ENCODE measurements around the gene METRN.
A peak's percentile ranks its signal among the peaks of the same experiment; 100 is the strongest.

Gene METRN

DNA sequence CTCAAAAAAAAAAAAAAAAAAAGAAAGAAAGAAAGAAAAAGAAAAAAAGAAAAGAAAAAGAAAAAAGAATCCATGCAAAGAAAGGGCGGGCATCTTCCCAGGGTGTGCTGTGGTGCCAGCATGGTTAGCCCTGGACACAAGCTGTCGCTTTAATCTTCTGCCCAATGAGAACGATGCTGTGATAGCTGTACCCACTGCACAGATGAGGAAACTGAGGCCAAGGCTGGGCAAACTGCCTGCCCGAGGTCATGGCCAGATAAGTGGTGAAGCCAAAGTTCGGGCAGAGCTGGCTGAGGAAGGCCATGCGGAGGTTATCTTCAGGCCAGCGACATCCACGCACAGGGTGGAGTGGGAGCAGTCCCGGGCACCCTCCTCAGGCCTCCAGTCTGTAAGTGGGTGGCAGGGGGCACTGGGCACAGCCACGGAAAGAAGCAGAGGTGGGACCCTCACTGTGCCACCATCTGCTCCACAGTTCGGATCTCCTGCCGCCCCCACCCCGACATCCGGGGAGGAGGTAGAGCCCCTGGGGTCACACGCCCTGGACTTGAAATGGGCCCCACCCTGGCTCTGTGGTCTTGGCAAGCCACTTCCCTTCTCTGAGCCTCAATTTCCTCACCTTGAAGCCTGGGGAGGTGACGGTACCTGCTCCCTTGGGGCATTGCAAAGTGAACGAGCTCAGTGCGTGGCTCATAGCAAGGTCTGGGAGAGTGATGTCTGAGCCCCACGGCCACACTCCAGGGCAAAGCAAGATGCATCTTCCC, 15.8 kb upstream of the METRN start:
- no peaks in the 10 kb centered on the region for H3K9me3 ChIP-seq (ENCODE audit: control insufficient read depth, low read depth, low read length)
- peaks cover 96% of the 10 kb centered on the region for H3K27me3 ChIP-seq (ENCODE audit: control insufficient read depth, insufficient read depth, low read length)

DNA sequence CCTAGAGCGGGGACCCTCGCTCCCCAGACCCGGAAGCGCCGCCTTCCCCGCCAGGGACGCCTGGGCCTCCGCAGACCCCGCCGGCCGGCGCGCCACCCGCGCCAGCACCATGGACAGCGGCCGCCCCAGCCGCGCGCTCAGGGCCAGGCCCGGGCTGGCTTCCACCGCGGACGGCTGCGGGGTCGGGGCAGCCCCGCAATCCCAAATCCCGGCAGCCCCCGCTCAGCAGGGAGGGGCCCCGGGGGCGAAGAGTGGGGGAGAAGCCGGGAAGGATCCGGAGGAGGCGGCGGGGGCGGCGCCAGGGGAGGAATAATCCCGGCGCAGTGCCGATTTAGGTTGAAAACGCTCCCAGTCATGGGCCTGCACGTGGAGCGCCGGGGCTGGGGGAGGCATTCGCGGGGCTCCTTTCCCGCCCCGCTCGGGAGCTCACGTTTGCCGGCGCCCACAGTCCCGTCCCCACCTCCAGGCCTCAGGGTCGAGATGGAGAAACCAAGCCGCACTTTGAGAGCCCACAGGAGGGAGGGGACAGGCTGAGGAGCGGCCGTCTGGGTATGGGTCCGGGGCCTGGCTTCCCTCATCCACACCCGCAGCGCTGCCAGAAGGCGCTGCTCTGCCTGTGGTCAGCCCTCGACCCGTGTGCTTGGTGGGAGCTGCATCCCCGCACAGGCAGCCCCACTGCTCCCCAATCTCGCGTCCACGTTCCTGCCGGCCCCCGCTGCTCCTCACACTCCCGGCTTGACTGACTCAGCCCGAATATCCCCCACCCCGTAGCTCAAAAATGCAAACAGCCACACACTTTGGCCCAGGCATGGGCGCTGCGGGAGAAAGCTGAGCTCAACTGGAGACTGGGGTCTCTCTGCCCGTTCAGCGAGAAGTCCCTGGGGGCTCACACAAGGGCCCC, 14.0 kb upstream of the METRN start:
- Histone ChIP-seq H3K27me3 (ENCODE audit: control insufficient read depth, insufficient read depth, low read length) (peaks cover 91% of the 10 kb centered on the region), H3K27ac (ENCODE audit: low read length) (no peak overlapping the region), H3K4me3 (ENCODE audit: low read length) (no peak overlapping the region)

More for the DNA sequence above, 15.8 kb upstream of the METRN start:
- Histone ChIP-seq H3K9ac (ENCODE audit: low read length) (no peak overlapping the region), H3K27ac (ENCODE audit: low read length) (no peak overlapping the region), H3K4me1 (ENCODE audit: control insufficient read depth, low read depth, low read length) (no peaks in the 10 kb centered on the region), H3K36me3 (ENCODE audit: control insufficient read depth, low read depth, low read length) (no peaks in the 10 kb centered on the region), H3K4me3 (ENCODE audit: low read length) (no peak overlapping the region)

DNA sequence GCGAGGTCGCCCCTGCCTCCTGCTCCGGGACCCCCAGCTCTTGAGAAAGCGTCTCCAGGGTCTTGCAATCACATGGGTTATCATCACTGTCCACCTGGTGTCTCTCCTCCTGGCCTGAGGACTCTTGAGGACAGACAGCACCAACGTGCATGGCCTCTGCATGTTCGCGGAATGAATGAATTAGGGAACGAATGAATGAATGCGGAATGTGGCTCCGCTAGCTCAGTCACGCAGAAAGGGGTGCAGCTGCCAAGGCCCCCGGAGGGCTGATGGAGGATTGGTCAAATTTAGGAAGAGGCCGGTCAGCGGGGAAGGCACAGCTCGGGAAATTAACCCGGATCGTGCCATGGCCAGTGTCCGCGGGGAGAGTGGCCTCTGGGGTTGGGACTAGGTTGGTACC, 12.6 kb upstream of the METRN start:
- Histone ChIP-seq H3K27ac (ENCODE audit: low read length) (no peak overlapping the region), H3K9me3 (ENCODE audit: control insufficient read depth, low read depth, low read length) (no peaks in the 10 kb centered on the region), H3K27me3 (ENCODE audit: control insufficient read depth, insufficient read depth, low read length) (peaks cover 94% of the 10 kb centered on the region), H3K4me1 (ENCODE audit: control insufficient read depth, low read depth, low read length) (no peaks in the 10 kb centered on the region), H3K4me3 (ENCODE audit: low read length) (no peak overlapping the region), H3K36me3 (ENCODE audit: control insufficient read depth, low read depth, low read length) (no peaks in the 10 kb centered on the region), H3K9ac (ENCODE audit: low read length) (no peak overlapping the region)

More for the DNA sequence above, 14.0 kb upstream of the METRN start:
- no peak overlapping the region for H3K9ac ChIP-seq (ENCODE audit: low read length)
- no peaks in the 10 kb centered on the region for H3K9me3 ChIP-seq (ENCODE audit: control insufficient read depth, low read depth, low read length)
- H3K36me3 ChIP-seq (ENCODE audit: control insufficient read depth, low read depth, low read length) = no peaks in the 10 kb centered on the region
- no peaks in the 10 kb centered on the region for H3K4me1 ChIP-seq (ENCODE audit: control insufficient read depth, low read depth, low read length)

DNA sequence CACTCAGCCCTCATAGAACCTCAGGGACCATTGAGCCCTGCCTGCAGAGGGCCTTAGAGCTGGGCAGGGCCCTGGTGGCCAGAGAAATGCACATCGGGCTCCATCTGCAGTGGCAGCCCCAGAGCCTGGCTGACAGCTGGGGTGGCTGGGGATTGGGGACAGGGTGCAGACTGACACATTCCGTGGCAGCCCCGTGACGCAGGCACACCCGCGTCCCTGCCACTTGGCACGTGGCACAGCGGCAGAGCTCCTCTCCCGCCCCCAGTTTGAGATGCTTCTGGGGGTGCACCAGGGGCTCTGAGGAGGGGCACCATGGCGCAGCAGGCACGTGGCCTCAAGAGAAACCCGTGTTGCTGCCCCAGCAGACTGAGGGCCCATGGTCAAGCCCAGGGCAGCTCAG, 11.5 kb upstream of the METRN start:
- Histone ChIP-seq H3K9me3 (ENCODE audit: control insufficient read depth, low read depth, low read length) (no peaks in the 10 kb centered on the region), H3K27me3 (ENCODE audit: control insufficient read depth, insufficient read depth, low read length) (peaks cover 94% of the 10 kb centered on the region), H3K27ac (ENCODE audit: low read length) (no peak overlapping the region), H3K36me3 (ENCODE audit: control insufficient read depth, low read depth, low read length) (no peaks in the 10 kb centered on the region), H3K4me3 (ENCODE audit: low read length) (no peak overlapping the region), H3K4me1 (ENCODE audit: control insufficient read depth, low read depth, low read length) (no peaks in the 10 kb centered on the region), H3K9ac (ENCODE audit: low read length) (no peak overlapping the region)

DNA sequence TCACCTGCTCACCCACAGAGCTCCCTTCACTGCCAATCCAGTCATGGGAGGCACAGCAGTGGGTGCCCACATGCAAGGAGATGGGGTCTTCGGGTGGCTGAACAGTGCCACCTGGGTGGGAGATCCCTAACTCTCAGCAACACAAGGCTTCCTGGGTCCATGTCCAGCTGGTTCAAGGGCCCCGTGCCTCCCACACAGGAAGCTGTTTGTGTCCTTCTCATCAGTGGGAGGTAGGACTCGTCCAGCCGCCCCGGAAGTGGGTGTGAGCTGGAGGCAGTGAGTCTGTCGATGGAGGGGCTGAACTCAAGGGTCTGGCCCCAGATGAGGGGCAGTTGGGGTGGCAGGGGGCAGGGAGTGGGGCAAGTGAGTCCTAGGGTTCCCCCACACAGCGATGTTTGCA, 10.9 kb upstream of the METRN start:
- Histone ChIP-seq H3K4me1 (ENCODE audit: control insufficient read depth, low read depth, low read length) (no peaks in the 10 kb centered on the region), H3K9me3 (ENCODE audit: control insufficient read depth, low read depth, low read length) (no peaks in the 10 kb centered on the region), H3K27me3 (ENCODE audit: control insufficient read depth, insufficient read depth, low read length) (peaks cover 94% of the 10 kb centered on the region), H3K9ac (ENCODE audit: low read length) (no peak overlapping the region), H3K4me3 (ENCODE audit: low read length) (no peak overlapping the region), H3K36me3 (ENCODE audit: control insufficient read depth, low read depth, low read length) (no peaks in the 10 kb centered on the region), H3K27ac (ENCODE audit: low read length) (no peak overlapping the region)

DNA sequence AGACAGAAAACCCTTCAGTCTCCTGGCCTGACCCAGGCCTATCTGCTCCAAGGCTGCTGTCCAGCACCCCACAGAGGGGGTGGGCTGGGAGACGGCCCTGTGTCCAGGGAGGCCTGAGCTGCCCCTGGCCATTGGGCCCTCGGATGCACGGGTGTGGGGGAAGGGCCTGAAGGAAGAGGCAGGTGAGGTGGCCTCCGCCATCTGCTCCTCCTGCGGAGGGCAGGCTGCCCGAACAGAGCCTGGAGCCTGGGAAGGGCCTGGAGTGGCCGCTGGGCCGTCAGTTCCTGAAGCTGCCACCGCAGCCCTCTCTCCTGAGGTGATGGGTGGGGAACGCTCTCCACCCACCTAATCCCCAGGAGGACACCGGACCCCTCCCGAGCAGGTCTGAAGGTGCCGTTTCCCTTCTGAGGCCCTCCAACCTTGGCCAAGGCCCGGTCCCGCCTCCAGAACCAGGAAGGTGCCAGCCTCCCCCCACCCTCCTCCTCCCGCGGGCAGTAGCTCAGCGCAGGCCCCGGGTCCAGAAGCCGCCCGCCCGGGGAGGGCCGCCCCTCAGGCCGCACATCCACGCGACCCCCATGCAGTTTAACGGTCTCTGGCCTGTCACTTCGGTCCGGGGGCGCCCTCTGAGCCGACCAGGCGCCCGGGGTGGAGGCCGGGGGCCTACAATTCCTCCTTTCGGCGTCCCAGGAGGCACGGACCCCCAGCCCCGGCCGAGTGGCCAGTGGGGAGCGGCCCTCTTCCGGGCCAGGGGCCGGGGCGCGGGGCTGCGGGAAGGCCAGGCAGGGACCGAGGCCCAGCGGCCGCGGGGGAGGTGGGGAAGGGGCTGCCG, 10.2 kb upstream of the METRN start:
- Histone ChIP-seq H3K27me3 (ENCODE audit: control insufficient read depth, insufficient read depth, low read length) (peaks cover 91% of the 10 kb centered on the region), H3K4me1 (ENCODE audit: control insufficient read depth, low read depth, low read length) (no peaks in the 10 kb centered on the region), H3K9me3 (ENCODE audit: control insufficient read depth, low read depth, low read length) (no peaks in the 10 kb centered on the region), H3K36me3 (ENCODE audit: control insufficient read depth, low read depth, low read length) (no peaks in the 10 kb centered on the region), H3K4me3 (ENCODE audit: low read length) (no peak overlapping the region), H3K27ac (ENCODE audit: low read length) (no peak overlapping the region), H3K9ac (ENCODE audit: low read length) (no peak overlapping the region)

DNA sequence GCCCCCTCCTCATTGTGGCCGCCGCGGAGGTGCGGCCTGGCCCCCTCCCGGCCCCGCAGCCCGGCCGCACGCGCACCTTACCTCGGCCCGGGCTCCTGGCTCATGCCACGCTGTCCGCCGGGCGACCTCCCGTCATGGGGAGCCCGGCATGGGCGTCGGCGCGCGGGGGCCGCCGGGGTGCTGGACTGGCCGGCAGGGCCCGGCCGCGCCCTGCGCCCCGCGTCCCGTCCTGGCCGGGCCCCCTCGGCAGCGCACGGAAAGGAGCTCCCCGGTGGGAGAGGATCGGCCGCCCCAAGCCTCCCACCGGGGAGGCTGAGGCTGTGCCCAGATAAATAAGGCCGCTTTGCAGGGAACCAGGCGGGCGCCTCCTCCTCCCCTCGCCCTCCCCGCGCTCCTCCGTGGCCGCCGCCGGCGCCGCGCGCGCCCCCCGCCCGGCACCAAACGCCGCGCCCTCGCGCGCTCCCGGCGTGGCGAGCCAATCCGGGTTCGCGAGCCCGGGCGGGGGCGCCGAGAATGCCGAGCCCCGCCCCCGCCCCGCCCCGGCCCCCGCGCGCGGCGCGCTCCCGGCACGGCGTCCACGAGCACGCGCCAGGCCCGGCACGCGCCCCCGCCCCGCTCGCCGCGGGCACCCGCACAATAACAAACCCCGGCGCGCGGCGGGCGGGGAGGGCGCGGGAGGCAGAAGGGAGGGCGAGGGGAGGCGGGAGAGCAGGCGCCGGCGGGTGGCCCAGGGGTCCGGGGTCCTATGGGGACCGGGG, 9.3 kb upstream of the METRN start, which contains the start of gene FBXL16:
Gene FBXL16, minus strand, starts transcription at position 371 of the 758 bp plus-strand sequence. CDS start 8,396 bp downstream, outside the sequence.
- H3K27me3 ChIP-seq (ENCODE audit: control insufficient read depth, insufficient read depth, low read length) = peaks cover 83% of the 10 kb centered on the region
- no peaks in the 10 kb centered on the region for H3K36me3 ChIP-seq (ENCODE audit: control insufficient read depth, low read depth, low read length)
- H3K4me3 ChIP-seq (ENCODE audit: low read length) = peak within 1 kb of the TSS; percentile 39
- no peak within 1 kb of the TSS for H3K9ac ChIP-seq (ENCODE audit: low read length)
- H3K4me1 ChIP-seq (ENCODE audit: control insufficient read depth, low read depth, low read length) = no peaks in the 10 kb centered on the region
- no peaks in the 10 kb centered on the region for H3K9me3 ChIP-seq (ENCODE audit: control insufficient read depth, low read depth, low read length)
- H3K27ac ChIP-seq (ENCODE audit: low read length) = no peak within 1 kb of the TSS

DNA sequence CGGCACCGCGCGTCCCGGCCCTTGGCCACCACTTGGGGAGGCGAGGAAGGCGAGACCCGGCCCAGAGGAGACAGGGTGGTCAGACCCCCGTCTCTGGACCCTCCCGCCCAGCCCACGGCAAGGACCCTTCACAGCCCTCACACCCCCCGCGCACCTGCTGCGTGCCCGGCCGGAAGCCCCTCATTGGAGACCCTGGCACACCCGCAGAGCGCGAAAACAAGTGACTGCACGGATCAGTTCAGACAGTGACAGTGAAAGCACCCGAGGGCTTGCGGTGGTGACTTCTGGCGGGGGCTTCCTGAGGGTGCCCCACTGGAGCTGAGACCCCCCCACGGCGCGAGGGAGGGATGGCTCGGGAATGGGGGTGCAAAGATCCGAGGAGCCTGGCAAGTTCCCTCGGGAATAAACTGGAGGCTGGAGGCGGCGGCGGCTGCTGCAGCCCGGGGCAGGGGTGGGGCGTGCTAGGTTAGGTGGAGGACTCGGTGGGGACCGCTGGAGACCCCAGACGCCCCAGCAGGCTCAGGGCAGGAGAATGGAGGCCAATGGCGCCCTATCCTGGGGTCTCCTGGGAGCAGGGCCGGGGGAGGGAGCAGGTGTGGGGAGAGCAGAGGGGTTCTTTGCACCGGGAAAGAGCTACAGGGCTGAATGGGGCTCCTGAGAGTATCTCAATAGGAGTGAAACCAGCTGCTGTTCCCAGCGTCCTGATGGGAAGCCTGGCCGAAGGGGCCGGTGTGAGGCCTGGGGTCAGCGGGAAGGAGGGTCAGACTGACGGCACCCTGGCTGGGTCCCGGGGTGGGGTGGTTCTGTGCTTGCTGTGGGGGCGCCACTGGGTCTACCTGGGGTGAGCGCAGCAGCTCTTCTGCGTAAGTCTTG, 8.5 kb upstream of the METRN start:
- Histone ChIP-seq H3K9me3 (ENCODE audit: control insufficient read depth, low read depth, low read length) (no peaks in the 10 kb centered on the region), H3K27ac (ENCODE audit: low read length) (no peak overlapping the region), H3K27me3 (ENCODE audit: control insufficient read depth, insufficient read depth, low read length) (peaks cover 83% of the 10 kb centered on the region), H3K4me1 (ENCODE audit: control insufficient read depth, low read depth, low read length) (no peaks in the 10 kb centered on the region), H3K4me3 (ENCODE audit: low read length) (peak overlapping the region; percentile 39), H3K9ac (ENCODE audit: low read length) (no peak overlapping the region), H3K36me3 (ENCODE audit: control insufficient read depth, low read depth, low read length) (no peaks in the 10 kb centered on the region)

DNA sequence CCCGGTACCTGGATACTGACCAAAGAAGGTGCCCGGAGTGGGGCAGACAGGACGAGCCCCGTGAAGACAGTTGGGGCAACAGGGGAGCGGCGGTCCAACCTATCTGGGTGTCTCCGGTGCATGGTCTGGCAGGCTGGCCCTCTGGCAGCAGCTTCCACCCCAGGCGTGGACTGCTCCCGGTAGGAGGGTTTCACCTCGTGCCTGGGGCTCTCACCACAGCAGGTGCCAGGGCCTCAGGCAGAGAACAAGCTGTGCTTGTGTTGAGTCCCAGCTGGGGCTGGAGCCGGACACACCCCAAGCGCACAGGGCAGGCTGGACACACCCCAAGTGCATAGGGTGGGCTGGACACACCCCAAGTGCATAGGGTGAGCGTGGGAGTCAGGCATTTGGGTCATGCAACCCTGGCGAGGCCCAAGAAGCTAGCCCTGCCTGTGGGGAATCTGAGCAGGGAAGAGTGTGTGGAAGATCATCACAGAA, 7.8 kb upstream of the METRN start:
- Histone ChIP-seq H3K9ac (ENCODE audit: low read length) (no peak overlapping the region), H3K4me1 (ENCODE audit: control insufficient read depth, low read depth, low read length) (no peaks in the 10 kb centered on the region), H3K27me3 (ENCODE audit: control insufficient read depth, insufficient read depth, low read length) (peaks cover 78% of the 10 kb centered on the region), H3K36me3 (ENCODE audit: control insufficient read depth, low read depth, low read length) (no peaks in the 10 kb centered on the region), H3K27ac (ENCODE audit: low read length) (no peak overlapping the region), H3K9me3 (ENCODE audit: control insufficient read depth, low read depth, low read length) (no peaks in the 10 kb centered on the region), H3K4me3 (ENCODE audit: low read length) (no peak overlapping the region)

DNA sequence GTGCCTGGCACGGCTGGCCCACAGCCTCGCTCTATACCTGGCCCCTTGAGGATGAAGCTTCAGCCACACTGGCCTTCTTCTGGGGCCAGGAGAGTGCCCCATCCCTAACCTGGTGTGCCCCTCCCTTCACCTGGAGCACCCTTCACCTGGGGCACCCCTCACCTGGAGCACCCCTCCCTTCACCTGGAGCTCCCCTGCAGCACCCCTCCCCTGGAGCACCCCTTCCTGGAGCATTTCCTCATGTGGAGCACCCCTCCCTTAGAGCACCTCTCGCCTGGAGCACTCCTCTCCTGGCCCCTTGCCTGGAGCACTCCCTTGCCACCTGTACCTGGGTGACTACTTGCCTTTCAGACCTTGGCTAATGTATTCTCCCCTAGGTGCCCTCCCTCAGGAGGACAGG, 6.9 kb upstream of the METRN start:
- Histone ChIP-seq H3K36me3 (ENCODE audit: control insufficient read depth, low read depth, low read length) (no peaks in the 10 kb centered on the region), H3K9ac (ENCODE audit: low read length) (no peak overlapping the region), H3K27ac (ENCODE audit: low read length) (no peak overlapping the region), H3K4me3 (ENCODE audit: low read length) (no peak overlapping the region), H3K9me3 (ENCODE audit: control insufficient read depth, low read depth, low read length) (no peaks in the 10 kb centered on the region), H3K27me3 (ENCODE audit: control insufficient read depth, insufficient read depth, low read length) (peaks cover 77% of the 10 kb centered on the region), H3K4me1 (ENCODE audit: control insufficient read depth, low read depth, low read length) (no peaks in the 10 kb centered on the region)

Data from iPS-18a (cell line).